HepG2 (cell line): Measurements from ENCODE around the gene MEF2B. TPM values are rescaled to one million over a fixed set of nuclear protein-coding genes. Genes with fewer than 3 reads are reported as not detected.

ENCODE experiments used
- ATAC-seq: fragments of 200-7000 bp; cut with Tn5 transposase; 3 replicates; pipeline ENCODE4 v1.9.1; 2020; ENCODE audit warnings: mild to moderate bottlenecking, moderate library complexity
- BruUV-seq: library from RNA; stranded (reverse); fragments of 400-500 nt; replicated peaks from 2 replicates; lab custom pipeline; 2021; lab: Mats Ljungman, UMichigan
- CTCF ChIA-PET: fragments of 300-600 bp; formaldehyde crosslinking; extraction: SDS; loops from one replicate; lab custom pipeline; 2021; ENCODE audit warnings: low total read pairs, inconsistent platforms, low intra/inter-chr PET ratio; lab: Yijun Ruan, JAX
- POLR2A ChIA-PET: fragments of 350-600 bp; sonication (Branson Sonifier 250); formaldehyde crosslinking; loops from one replicate; lab custom pipeline; 2020; ENCODE audit warnings: antibody characterized with exemption, inconsistent platforms; lab: Yijun Ruan, JAX
- DNase-seq: peaks from one replicate; pipeline ENCODE4 v3.0.0-alpha.2; 2015; ENCODE audit warnings: low spot score
- FAIRE-seq: peaks from 3 replicates; lab custom pipeline; 2011; peaks lifted over from hg19 to GRCh38; lab: Jason Lieb, UNC
- H2AFZ ChIP-seq: one replicate; pipeline ENCODE4 v1.6.1; 2011; ENCODE audit warnings: low read length, inconsistent platforms
- H3K27ac ChIP-seq: fragments of 300-600 bp; 3 replicates; pipeline ENCODE4 v1.8.0; 2011; ENCODE audit warnings: mixed run types, mild to moderate bottlenecking, mixed read lengths, low read length, inconsistent platforms; ENCODE audit not compliant: insufficient read depth; ENCODE audit errors: extremely low read length
- H3K27me3 ChIP-seq, 2 experiments: fragments of 200-600 bp in 1 of 2; 2 replicates in 1 of 2; 3 replicates in 1 of 2; pipeline versions ENCODE4 v1.6.0 to v1.8.0; 2011; ENCODE audit warnings: low read length in 2 of 2, mild to moderate bottlenecking in 2 of 2, moderate library complexity in 2 of 2, inconsistent platforms in 1 of 2; ENCODE audit not compliant: insufficient read depth in 2 of 2, control insufficient read depth in 1 of 2
- H3K36me3 ChIP-seq, 2 experiments: fragments of 200-600 bp in 1 of 2; replicated peaks in 1 of 2; 2 replicates in 1 of 2; 3 replicates in 1 of 2; pipeline versions ENCODE4 v1.5.1 to v1.8.0; 2011; ENCODE audit warnings: low read length in 2 of 2, inconsistent platforms in 1 of 2; ENCODE audit not compliant: insufficient read depth in 2 of 2, control insufficient read depth in 1 of 2
- H3K4me1 ChIP-seq: 2 replicates; pipeline ENCODE4 v1.5.1; 2012; ENCODE audit warnings: low read length, inconsistent platforms; ENCODE audit not compliant: insufficient read depth
- H3K4me2 ChIP-seq: 2 replicates; pipeline ENCODE4 v1.6.0; 2011; ENCODE audit warnings: low read depth, low read length, inconsistent platforms
- H3K4me3 ChIP-seq, 3 experiments: fragments of 200-600 bp in 1 of 3; sonication (generic), shearing (Covaris generic) in 1 of 3; replicated peaks in 1 of 3; 2 replicates each; pipeline ENCODE4 v1.5.1; 2011 to 2016; ENCODE audit warnings: low read length in 3 of 3, inconsistent platforms in 2 of 3, low read depth in 2 of 3, mild to moderate bottlenecking in 2 of 3, control low read depth in 1 of 3, mixed read lengths in 1 of 3; ENCODE audit not compliant: insufficient read depth in 1 of 3
- H3K79me2 ChIP-seq: one replicate; pipeline ENCODE4 v1.6.1; 2011; ENCODE audit warnings: low read length, inconsistent platforms; ENCODE audit not compliant: insufficient read depth
- H3K9ac ChIP-seq: 2 replicates; pipeline ENCODE4 v1.6.0; 2011; ENCODE audit warnings: mild to moderate bottlenecking, low read depth, low read length, inconsistent platforms; ENCODE audit not compliant: insufficient read depth
- H3K9me3 ChIP-seq: 2 replicates; pipeline ENCODE4 v1.5.1; 2012; ENCODE audit warnings: mild to moderate bottlenecking, low read length
- H4K20me1 ChIP-seq: 2 replicates; pipeline ENCODE4 v1.6.0; 2011; ENCODE audit warnings: inconsistent platforms, mild to moderate bottlenecking, low read length, moderate library complexity; ENCODE audit not compliant: insufficient read depth
- CTCF ChIP-seq: sonication (generic); formaldehyde crosslinking; IDR thresholded peaks from 2 replicates; pipeline ENCODE4 v1.5.0; 2020; ENCODE audit warnings: mild to moderate bottlenecking, missing genetic modification reagents, moderate library complexity
- DR1 ChIP-seq: sonication (generic); formaldehyde crosslinking; IDR thresholded peaks from 2 replicates; pipeline ENCODE4 v1.8.0; 2021; ENCODE audit warnings: mild to moderate bottlenecking, missing genetic modification reagents, inconsistent platforms
- HIVEP1 ChIP-seq: sonication (generic); formaldehyde crosslinking; IDR thresholded peaks from 2 replicates; pipeline ENCODE4 v1.4.0; 2020; ENCODE audit warnings: mild to moderate bottlenecking, missing genetic modification reagents
- HOXA3 ChIP-seq: sonication (generic); formaldehyde crosslinking; IDR thresholded peaks from 2 replicates; pipeline ENCODE4 v1.5.0; 2020; ENCODE audit warnings: missing genetic modification reagents
- KDM2A ChIP-seq: sonication (generic); formaldehyde crosslinking; IDR thresholded peaks from 2 replicates; pipeline ENCODE4 v1.4.0; 2020; ENCODE audit warnings: low read depth, missing genetic modification reagents, borderline replicate concordance
- MAF1 ChIP-seq: sonication (generic); formaldehyde crosslinking; IDR thresholded peaks from 2 replicates; pipeline ENCODE4 v1.5.0; 2020; ENCODE audit warnings: missing genetic modification reagents, borderline replicate concordance
- NFAT5 ChIP-seq: sonication (generic); formaldehyde crosslinking; IDR thresholded peaks from 2 replicates; pipeline ENCODE4 v1.4.0; 2020; ENCODE audit warnings: missing genetic modification reagents
- NFYC ChIP-seq: IDR thresholded peaks from 2 replicates; pipeline ENCODE4 v1.6.1; 2016; ENCODE audit warnings: missing genetic modification reagents, missing compliant biosample characterization
- RFX3 ChIP-seq: IDR thresholded peaks from 2 replicates; pipeline ENCODE4 v1.6.1; 2016; ENCODE audit warnings: missing biosample characterization, missing genetic modification reagents
- SOX5 ChIP-seq: IDR thresholded peaks from 2 replicates; pipeline ENCODE4 v1.6.1; 2016; ENCODE audit warnings: borderline replicate concordance
- THAP8 ChIP-seq: sonication (generic); formaldehyde crosslinking; IDR thresholded peaks from 2 replicates; pipeline ENCODE4 v1.5.1; 2020; ENCODE audit warnings: missing genetic modification reagents, mild to moderate bottlenecking, borderline replicate concordance
- ZFP1 ChIP-seq: IDR thresholded peaks from 2 replicates; pipeline ENCODE4 v1.6.1; 2016
- ZNF274 ChIP-seq: sonication (generic); formaldehyde crosslinking; IDR thresholded peaks from 2 replicates; pipeline ENCODE4 v1.5.1; 2020; ENCODE audit warnings: mild to moderate bottlenecking, missing genetic modification reagents
- ZNF839 ChIP-seq: sonication (generic); formaldehyde crosslinking; IDR thresholded peaks from 2 replicates; pipeline ENCODE4 v1.4.0; 2020; ENCODE audit warnings: missing genetic modification reagents, mild to moderate bottlenecking, borderline replicate concordance
- ZNF841 ChIP-seq: sonication (generic); formaldehyde crosslinking; IDR thresholded peaks from 2 replicates; pipeline ENCODE4 v1.8.1; 2023; ENCODE audit warnings: missing genetic modification reagents, borderline replicate concordance
- ZSCAN29 ChIP-seq: sonication (generic); formaldehyde crosslinking; conservative IDR thresholded peaks from 2 replicates; pipeline ENCODE4 v1.4.0; 2020; ENCODE audit warnings: mild to moderate bottlenecking, missing genetic modification reagents
- WGBS: methylation state at CpG from one replicate; pipeline ENCODE4 v1.1.6; 2017; ENCODE audit warnings: low lambda C conversion rate; 5-methylcytosine and 5-hydroxymethylcytosine counted together
- in situ Hi-C: cut with HindIII; loops from 2 replicates; pipeline ENCODE4 v1.10.0; 2017; ENCODE audit warnings: low pct_unique_long_range_greater_than_20kb; ENCODE audit not compliant: extremely low pct_ligation_motif_present
- intact Hi-C: fragments of 100-400 bp; cut with micrococcal nuclease; formaldehyde crosslinking; loops from one replicate; pipeline ENCODE4 v1.10.0; 2022; ENCODE audit not compliant: unreplicated experiment
- polyA plus RNA-seq, 8 experiments: library from polyadenylated mRNA; depleted of rRNA in 3 of 8; stranded (reverse) in 7 of 8; unstranded in 1 of 8; fragments of >200 nt; fragmentation: Illumina TruSeq in 4 of 8; extraction: Trizol in 4 of 8; gene quantifications; 2 replicates each; pipeline versions ENCODE4 v1.2.1 to v1.2.3, GENCODE V29; 2011 to 2016; ENCODE audit warnings: low read depth in 4 of 8, missing spikeins in 1 of 8, mixed read lengths in 1 of 8; ENCODE audit not compliant: insufficient read depth in 1 of 8
- total RNA-seq, 5 experiments: library from RNA; depleted of rRNA; stranded (reverse); fragments of >200 nt; fragmentation: Illumina TruSeq; extraction: Trizol; gene quantifications; 2 replicates each; pipeline ENCODE4 v1.2.3, GENCODE V29; 2016; ENCODE audit warnings: low read depth in 1 of 5

The MEF2B gene
- total and polyA plus RNA-seq, 2 of the 13 experiments (the other 11 are each of a cell fraction or from before 2014, with no cell fraction given): 1.2 to 1.7 TPM

- no peak overlapping the region for H3K9ac ChIP-seq
- 83% methylated on average over 2 of the region's 2 CpGs for WGBS
- ChIA-PET CTCF (no interaction called here), POLR2A (no interaction called here)
- intact Hi-C loops (no loop called here), in situ Hi-C loops (no loop called here)
- H3K4me1 ChIP-seq: no peaks in the 10 kb centered on the region
- TF ChIP-seq ZNF274 (CRISPR knock-in tag) (no peak), DR1 (CRISPR knock-in tag) (no peak), NFYC (CRISPR knock-in tag) (no peak), ZNF841 (CRISPR knock-in tag) (no peak), CTCF (CRISPR knock-in tag) (no peak), ZFP1 (CRISPR knock-in tag) (no peak), RFX3 (no peak), THAP8 (no peak), ZNF839 (CRISPR knock-in tag) (no peak), MAF1 (CRISPR knock-in tag) (no peak), HIVEP1 (CRISPR knock-in tag) (no peak), SOX5 (CRISPR knock-in tag) (no peak), ZSCAN29 (CRISPR knock-in tag) (no peak), NFAT5 (CRISPR knock-in tag) (no peak), HOXA3 (CRISPR knock-in tag) (no peak), KDM2A (CRISPR knock-in tag) (no peak)
- H4K20me1 ChIP-seq: no peaks in the 10 kb centered on the region
- no peak overlapping the region for H2AFZ ChIP-seq
- peaks cover 2 to 11% of the 10 kb centered on the region in 2 experiments; a peak in 3 of 5 replicates for H3K36me3 ChIP-seq
- no peaks in the 10 kb centered on the region for H3K9me3 ChIP-seq
- H3K79me2 ChIP-seq: no peaks in the 10 kb centered on the region
- BruUV-seq: no TSS peak
- H3K27me3 ChIP-seq: no peaks in the 10 kb centered on the region
- FAIRE-seq (no peak), DNase-seq (no peak), ATAC-seq (no peak)
- H3K4me3 ChIP-seq: no peak overlapping the region
- H3K4me2 ChIP-seq: no peak overlapping the region
- H3K27ac ChIP-seq: no peak overlapping the region
Measured at GRCh38 chr19:19149435-19149834, 20.6 kb downstream of the MEF2B start.
